Astrocyte of the cerebellum (primary cell): ENCODE results near the gene CEACAM7.
"Not testable (repeated sequence)": the region's sequence is repeated elsewhere in the genome, so short reads cannot be mapped to it uniquely, and the experiment has no call there.

Experiments used
- DNase-seq: peaks from one replicate; pipeline ENCODE4 v3.0.0-alpha.2; 2011; ENCODE audit warnings: low read depth
- H3K4me3 ChIP-seq: 2 replicates; pipeline ENCODE4 v1.5.1; 2011; ENCODE audit warnings: mild to moderate bottlenecking, low read depth, low read length, moderate library complexity
- in situ Hi-C: cut with HindIII; loops from 2 replicates; pipeline ENCODE4 v1.10.0; 2017; ENCODE audit warnings: low sequenced_read_pairs
- TF ChIP-seq, protein P1 (sequence below): IDR thresholded peaks from 2 replicates; pipeline ENCODE4 v1.5.1; 2012; ENCODE audit warnings: low read length, low read depth, moderate library complexity, mild to moderate bottlenecking; ENCODE audit errors: missing control alignments

CEACAM7 gene

DNA sequence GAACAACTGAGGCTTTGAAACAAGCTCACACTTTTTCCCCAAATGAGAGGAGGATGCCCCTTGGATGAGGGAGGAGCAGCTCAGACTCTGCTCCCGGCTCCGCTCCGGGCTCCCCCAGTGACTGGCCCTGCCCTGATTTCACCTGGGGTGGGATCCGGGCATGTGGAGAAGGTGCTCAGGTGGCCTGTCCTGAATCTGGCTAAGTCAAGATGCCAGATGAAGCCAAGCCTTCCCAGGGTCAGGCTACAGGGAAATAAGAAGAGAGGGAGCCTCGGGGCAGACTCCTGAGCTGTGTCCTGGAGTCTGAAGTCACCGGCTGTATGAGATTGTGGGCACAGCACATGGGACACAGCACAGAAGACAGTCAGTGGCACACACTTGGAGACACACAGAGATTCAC lies 30.7 kb upstream of the CEACAM7 start:
- no peak for DNase-seq
- no peak overlapping the region for H3K4me3 ChIP-seq
- TF ChIP-seq, protein P1, sequence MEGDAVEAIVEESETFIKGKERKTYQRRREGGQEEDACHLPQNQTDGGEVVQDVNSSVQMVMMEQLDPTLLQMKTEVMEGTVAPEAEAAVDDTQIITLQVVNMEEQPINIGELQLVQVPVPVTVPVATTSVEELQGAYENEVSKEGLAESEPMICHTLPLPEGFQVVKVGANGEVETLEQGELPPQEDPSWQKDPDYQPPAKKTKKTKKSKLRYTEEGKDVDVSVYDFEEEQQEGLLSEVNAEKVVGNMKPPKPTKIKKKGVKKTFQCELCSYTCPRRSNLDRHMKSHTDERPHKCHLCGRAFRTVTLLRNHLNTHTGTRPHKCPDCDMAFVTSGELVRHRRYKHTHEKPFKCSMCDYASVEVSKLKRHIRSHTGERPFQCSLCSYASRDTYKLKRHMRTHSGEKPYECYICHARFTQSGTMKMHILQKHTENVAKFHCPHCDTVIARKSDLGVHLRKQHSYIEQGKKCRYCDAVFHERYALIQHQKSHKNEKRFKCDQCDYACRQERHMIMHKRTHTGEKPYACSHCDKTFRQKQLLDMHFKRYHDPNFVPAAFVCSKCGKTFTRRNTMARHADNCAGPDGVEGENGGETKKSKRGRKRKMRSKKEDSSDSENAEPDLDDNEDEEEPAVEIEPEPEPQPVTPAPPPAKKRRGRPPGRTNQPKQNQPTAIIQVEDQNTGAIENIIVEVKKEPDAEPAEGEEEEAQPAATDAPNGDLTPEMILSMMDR = no peak
- in situ Hi-C loops = no loop called here

DNA sequence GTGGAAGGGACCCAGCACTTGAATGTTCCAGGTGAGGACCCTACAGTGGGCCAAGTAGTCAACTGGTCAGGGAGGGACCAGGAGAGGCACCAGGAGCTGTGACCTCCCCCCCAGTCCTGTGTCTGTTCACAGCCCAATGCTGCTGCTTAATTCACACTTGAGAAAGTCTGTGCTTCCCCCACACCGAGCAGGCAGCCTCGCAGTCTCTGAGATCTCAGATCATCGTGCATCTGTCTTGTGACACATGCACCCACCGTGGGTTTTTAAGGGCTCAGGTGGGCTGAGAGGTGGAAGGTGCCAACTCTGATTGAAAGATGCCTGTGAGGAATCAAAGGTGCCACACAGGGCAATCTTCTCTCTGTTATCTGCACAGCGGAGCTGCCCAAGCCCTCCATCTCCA lies 26.5 kb upstream of the CEACAM7 start:
- in situ Hi-C loops = no loop called here
- no peak overlapping the region for H3K4me3 ChIP-seq
- TF ChIP-seq, protein P1 = no peak
- no peak for DNase-seq

DNA sequence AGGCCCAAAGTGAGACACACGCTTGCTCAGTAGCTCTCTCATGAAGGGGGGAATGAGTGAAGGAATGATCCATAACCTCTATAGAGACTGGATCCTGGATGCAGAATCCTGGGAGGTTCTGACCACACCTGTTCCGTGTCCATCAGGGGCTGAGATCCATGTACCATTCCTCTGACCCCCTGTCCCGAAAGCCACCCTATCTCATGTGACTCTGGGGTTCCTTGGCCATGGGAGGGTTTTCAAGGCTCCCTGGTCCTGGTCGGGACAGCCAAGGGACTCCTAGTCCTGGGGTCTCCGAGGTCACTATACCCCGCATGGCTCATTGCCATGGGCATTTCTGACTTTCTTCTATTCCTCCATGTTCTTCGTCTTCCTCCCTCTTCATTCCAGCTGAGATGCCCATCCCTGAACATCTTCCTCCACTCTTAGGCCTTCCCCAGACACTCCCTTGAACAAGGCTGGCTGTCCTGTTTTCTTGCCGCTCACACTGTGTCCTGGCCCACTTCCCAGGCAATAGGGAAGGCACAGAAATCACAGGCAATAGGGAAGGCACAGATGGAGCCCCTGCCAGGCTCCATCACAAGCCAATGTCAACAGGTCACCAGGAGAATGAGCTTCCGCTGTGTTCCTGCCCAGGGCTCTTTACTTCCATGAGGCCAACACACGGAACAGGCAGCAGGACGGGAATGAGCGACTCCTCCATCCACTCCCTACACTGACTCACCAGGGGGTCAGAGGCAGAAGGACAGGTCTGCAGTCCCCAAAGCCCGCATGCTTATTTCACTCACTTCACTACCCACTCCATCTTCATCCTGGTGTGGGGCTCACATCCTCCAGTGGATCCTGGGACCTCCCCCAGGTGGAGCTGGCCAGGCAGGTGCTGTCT lies 23.5 kb upstream of the CEACAM7 start:
- DNase-seq = no peak
- in situ Hi-C loops = no loop called here

DNA sequence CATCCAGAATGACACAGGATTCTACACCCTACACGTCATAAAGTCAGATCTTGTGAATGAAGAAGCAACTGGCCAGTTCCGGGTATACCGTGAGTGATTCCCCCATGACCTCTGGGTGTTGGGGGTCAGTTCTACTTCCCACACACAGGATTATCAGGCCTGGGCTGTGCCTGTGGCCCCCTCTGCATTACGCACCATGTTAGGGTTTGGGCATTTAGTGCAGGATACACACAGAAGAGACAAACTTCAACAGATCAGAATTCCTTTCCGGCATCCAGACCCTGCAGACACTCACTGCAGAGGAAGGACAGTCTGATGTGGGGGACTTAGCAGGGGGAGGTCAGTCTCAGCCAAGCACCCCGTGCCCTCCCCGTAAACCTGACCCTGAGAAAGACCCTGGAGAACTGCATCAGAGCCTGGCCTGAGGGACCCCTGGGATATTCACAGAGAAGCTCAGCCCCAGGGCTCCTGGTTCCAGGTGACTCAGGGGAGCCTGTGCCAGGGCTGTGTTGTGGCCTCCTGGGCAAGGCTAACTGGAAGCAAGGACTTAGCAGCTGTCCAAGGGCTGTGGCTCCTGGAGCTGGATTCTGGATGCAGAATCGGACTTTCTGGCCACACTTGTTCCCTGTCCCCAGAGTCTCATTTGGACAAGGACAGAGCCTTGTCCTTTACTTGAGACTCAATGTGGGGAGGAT lies 22.0 kb upstream of the CEACAM7 start:
- no peak overlapping the region for H3K4me3 ChIP-seq

More for the DNA sequence above, 23.5 kb upstream of the CEACAM7 start:
- TF ChIP-seq, protein P1 = no peak
- no peak overlapping the region for H3K4me3 ChIP-seq

DNA sequence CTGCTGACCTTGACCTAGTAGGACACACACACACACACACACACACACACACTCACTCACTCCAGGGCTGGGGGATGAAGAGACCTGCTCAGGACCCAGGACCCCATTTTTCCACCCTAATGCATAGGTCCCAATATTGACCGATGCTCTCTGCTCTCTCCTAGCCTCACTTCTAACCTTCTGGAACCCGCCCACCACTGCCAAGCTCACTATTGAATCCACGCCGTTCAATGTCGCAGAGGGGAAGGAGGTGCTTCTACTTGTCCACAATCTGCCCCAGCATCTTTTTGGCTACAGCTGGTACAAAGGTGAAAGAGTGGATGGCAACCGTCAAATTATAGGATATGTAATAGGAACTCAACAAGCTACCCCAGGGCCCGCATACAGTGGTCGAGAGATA lies 21.4 kb upstream of the CEACAM7 start:
- DNase-seq, in situ Hi-C loops, H3K4me3 ChIP-seq: not testable (repeated sequence)

More for the DNA sequence above, 22.0 kb upstream of the CEACAM7 start:
- TF ChIP-seq, protein P1 = no peak
- no peak for DNase-seq
- in situ Hi-C loops = no loop called here

DNA sequence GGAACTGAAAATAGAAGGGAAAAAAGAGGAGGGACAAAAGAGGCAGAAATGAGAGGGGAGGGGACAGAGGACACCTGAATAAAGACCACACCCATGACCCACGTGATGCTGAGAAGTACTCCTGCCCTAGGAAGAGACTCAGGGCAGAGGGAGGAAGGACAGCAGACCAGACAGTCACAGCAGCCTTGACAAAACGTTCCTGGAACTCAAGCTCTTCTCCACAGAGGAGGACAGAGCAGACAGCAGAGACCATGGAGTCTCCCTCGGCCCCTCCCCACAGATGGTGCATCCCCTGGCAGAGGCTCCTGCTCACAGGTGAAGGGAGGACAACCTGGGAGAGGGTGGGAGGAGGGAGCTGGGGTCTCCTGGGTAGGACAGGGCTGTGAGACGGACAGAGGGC lies 20.4 kb upstream of the CEACAM7 start, which contains the start of gene CEACAM5:
Gene CEACAM5 (plus strand): TSS at position 146 of the 400 bp plus-strand sequence. CDS start 106 bp downstream, at position 252.
- in situ Hi-C loops = no loop called here
- no peak within 1 kb of the TSS for H3K4me3 ChIP-seq
- DNase-seq = no peak
- TF ChIP-seq, protein P1 = no peak
